ENCODE data around the gene NEDD4L. TPM values are rescaled to one million over a fixed set of nuclear protein-coding genes. Genes with fewer than 3 reads are reported as not detected.

Gene NEDD4L
- total and polyA plus RNA-seq, 2 experiments from 2014 or later: 36.2 to 72.3 TPM

DNA sequence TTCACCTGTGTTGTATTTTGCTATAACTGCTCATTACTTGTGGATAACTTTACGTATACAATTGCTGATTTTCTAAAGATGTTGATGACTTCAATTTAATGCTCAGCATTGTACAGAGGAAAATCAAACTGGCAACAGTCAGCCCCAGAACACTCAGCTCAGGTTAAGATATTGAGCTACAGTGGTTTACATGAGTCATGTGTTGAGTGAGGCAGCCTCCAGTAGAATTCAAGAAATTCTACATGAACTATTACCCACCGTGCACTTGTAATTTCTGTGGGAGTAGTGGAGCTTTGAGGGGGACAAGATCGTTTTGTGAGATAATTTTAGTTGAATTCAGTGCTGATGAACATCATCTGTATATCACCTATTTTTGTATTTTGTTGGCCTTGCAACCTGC, 292.6 kb downstream of the NEDD4L start:
- ATAC-seq: no peak
- H3K4me3 Mint-ChIP-seq: no peak overlapping the region

DNA sequence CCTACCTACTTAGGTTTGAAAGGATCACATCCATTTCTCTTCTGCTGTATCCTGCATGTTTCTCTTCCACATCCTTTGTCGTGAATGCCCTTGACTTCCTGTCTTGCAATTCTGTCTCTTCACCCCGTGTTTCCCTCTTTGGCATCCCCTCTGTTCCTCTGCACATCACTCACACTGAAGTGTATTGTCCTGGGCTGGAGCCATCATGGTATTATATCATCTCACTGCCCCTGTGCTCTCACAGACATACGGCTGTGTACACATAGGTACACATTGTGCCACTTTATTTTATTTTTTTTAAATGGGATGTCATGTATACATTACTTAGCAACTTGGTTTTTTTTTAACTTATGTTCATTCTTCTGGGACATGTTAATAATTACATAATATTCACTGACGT, 293.3 kb downstream of the NEDD4L start:
- Histone ChIP-seq H3K9me2 (ENCODE audit: insufficient read depth) (no peaks in the 10 kb centered on the region), H3K36me3 (ENCODE audit: insufficient read depth) (0 out of 2 replicates have a peak, but pooled peaks cover 3% of the 10 kb centered on the region), H3K79me2 (replicated peaks; ENCODE audit: insufficient read depth) (no peaks in the 10 kb centered on the region), H3K4me3 (no peak overlapping the region), H3F3A (replicated peaks; ENCODE audit: low read depth) (no peaks in the 10 kb centered on the region), H2AFZ (no peak overlapping the region), H3K27me3 (ENCODE audit: insufficient read depth) (no peaks in the 10 kb centered on the region), H3K27ac (ENCODE audit: low read depth) (peak overlapping the region; percentile 75; the same call in 1 of the 2 replicates), H4K20me1 (replicated peaks; ENCODE audit: insufficient read depth) (no peaks in the 10 kb centered on the region; the same call in 1 of the 2 replicates), H3K4me2 (peak overlapping the region; percentile 37), H3K4me1 (ENCODE audit: insufficient read depth) (peaks cover 65% of the 10 kb centered on the region)
- Mint-ChIP-seq H3K4me1 (peaks cover 73% of the 10 kb centered on the region), H3K4me3 (no peak overlapping the region), H3K9me3 (no peaks in the 10 kb centered on the region), H3K27ac (peak overlapping the region; percentile 20; the same call in 1 of the 2 replicates), H3K27me3 (ENCODE audit: insufficient read depth, low read depth, poor library complexity) (peaks cover 3% of the 10 kb centered on the region), H3K36me3 (ENCODE audit: low read depth) (peaks cover 11% of the 10 kb centered on the region)
- TF ChIP-seq, protein P1, sequence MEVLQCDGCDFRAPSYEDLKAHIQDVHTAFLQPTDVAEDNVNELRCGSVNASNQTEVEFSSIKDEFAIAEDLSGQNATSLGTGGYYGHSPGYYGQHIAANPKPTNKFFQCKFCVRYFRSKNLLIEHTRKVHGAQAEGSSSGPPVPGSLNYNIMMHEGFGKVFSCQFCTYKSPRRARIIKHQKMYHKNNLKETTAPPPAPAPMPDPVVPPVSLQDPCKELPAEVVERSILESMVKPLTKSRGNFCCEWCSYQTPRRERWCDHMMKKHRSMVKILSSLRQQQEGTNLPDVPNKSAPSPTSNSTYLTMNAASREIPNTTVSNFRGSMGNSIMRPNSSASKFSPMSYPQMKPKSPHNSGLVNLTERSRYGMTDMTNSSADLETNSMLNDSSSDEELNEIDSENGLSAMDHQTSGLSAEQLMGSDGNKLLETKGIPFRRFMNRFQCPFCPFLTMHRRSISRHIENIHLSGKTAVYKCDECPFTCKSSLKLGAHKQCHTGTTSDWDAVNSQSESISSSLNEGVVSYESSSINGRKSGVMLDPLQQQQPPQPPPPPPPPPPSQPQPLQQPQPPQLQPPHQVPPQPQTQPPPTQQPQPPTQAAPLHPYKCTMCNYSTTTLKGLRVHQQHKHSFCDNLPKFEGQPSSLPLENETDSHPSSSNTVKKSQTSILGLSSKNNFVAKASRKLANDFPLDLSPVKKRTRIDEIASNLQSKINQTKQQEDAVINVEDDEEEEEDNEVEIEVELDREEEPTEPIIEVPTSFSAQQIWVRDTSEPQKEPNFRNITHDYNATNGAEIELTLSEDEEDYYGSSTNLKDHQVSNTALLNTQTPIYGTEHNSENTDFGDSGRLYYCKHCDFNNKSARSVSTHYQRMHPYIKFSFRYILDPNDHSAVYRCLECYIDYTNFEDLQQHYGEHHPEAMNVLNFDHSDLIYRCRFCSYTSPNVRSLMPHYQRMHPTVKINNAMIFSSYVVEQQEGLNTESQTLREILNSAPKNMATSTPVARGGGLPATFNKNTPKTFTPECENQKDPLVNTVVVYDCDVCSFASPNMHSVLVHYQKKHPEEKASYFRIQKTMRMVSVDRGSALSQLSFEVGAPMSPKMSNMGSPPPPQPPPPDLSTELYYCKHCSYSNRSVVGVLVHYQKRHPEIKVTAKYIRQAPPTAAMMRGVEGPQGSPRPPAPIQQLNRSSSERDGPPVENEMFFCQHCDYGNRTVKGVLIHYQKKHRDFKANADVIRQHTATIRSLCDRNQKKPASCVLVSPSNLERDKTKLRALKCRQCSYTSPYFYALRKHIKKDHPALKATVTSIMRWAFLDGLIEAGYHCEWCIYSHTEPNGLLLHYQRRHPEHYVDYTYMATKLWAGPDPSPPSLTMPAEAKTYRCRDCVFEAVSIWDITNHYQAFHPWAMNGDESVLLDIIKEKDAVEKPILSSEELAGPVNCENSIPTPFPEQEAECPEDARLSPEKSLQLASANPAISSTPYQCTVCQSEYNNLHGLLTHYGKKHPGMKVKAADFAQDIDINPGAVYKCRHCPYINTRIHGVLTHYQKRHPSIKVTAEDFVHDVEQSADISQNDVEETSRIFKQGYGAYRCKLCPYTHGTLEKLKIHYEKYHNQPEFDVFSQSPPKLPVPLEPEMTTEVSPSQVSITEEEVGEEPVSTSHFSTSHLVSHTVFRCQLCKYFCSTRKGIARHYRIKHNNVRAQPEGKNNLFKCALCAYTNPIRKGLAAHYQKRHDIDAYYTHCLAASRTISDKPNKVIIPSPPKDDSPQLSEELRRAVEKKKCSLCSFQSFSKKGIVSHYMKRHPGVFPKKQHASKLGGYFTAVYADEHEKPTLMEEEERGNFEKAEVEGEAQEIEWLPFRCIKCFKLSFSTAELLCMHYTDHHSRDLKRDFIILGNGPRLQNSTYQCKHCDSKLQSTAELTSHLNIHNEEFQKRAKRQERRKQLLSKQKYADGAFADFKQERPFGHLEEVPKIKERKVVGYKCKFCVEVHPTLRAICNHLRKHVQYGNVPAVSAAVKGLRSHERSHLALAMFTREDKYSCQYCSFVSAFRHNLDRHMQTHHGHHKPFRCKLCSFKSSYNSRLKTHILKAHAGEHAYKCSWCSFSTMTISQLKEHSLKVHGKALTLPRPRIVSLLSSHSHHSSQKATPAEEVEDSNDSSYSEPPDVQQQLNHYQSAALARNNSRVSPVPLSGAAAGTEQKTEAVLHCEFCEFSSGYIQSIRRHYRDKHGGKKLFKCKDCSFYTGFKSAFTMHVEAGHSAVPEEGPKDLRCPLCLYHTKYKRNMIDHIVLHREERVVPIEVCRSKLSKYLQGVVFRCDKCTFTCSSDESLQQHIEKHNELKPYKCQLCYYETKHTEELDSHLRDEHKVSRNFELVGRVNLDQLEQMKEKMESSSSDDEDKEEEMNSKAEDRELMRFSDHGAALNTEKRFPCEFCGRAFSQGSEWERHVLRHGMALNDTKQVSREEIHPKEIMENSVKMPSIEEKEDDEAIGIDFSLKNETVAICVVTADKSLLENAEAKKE (CRISPR knock-in tag; IDR thresholded peaks at IDR 0.05): no peak
- TF ChIP-seq, protein P2, sequence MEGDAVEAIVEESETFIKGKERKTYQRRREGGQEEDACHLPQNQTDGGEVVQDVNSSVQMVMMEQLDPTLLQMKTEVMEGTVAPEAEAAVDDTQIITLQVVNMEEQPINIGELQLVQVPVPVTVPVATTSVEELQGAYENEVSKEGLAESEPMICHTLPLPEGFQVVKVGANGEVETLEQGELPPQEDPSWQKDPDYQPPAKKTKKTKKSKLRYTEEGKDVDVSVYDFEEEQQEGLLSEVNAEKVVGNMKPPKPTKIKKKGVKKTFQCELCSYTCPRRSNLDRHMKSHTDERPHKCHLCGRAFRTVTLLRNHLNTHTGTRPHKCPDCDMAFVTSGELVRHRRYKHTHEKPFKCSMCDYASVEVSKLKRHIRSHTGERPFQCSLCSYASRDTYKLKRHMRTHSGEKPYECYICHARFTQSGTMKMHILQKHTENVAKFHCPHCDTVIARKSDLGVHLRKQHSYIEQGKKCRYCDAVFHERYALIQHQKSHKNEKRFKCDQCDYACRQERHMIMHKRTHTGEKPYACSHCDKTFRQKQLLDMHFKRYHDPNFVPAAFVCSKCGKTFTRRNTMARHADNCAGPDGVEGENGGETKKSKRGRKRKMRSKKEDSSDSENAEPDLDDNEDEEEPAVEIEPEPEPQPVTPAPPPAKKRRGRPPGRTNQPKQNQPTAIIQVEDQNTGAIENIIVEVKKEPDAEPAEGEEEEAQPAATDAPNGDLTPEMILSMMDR (conservative IDR thresholded peaks at IDR 0.05; ENCODE audit: low read depth in 2 of 2): no peak
- ATAC-seq (no peak), DNase-seq (ENCODE audit: low spot score) (no peak)

More for the DNA sequence above, 292.6 kb downstream of the NEDD4L start:
- no peak overlapping the region for H2AFZ ChIP-seq
- H3K36me3 ChIP-seq (ENCODE audit: insufficient read depth): 0 out of 2 replicates have a peak, but pooled peaks cover 3% of the 10 kb centered on the region
- H3K4me1 ChIP-seq (ENCODE audit: insufficient read depth): peaks cover 59% of the 10 kb centered on the region
- H3K9me2 ChIP-seq (ENCODE audit: insufficient read depth): no peaks in the 10 kb centered on the region
- no peaks in the 10 kb centered on the region for H3F3A ChIP-seq (replicated peaks; ENCODE audit: low read depth)
- no peaks in the 10 kb centered on the region for H3K27me3 ChIP-seq (ENCODE audit: insufficient read depth)
- H3K27me3 Mint-ChIP-seq (ENCODE audit: insufficient read depth, low read depth, poor library complexity): peaks cover 3% of the 10 kb centered on the region
- H3K36me3 Mint-ChIP-seq (ENCODE audit: low read depth): peaks cover 14% of the 10 kb centered on the region
- no peak overlapping the region for H3K4me2 ChIP-seq
- H3K4me3 ChIP-seq: no peak overlapping the region
- H3K9me3 Mint-ChIP-seq: no peaks in the 10 kb centered on the region
- H3K27ac Mint-ChIP-seq: no peak overlapping the region
- TF ChIP-seq ZNF114 (CRISPR knock-in tag; IDR thresholded peaks at IDR 0.05) (no peak), EZH2phosphoT487 (IDR thresholded peaks at IDR 0.05; ENCODE audit: unreplicated experiment) (no peak), ZNF331 (CRISPR knock-in tag; IDR thresholded peaks at IDR 0.05; ENCODE audit: low read depth) (no peak), EZH2 (IDR thresholded peaks at IDR 0.05; ENCODE audit: low read depth, unreplicated experiment) (no peak), STAT1 (IDR thresholded peaks at IDR 0.05; ENCODE audit: unreplicated experiment) (no peak), NANOG (IDR thresholded peaks at IDR 0.05; ENCODE audit: borderline replicate concordance) (no peak), CREB1 (CRISPR knock-in tag; IDR thresholded peaks at IDR 0.05; ENCODE audit: low read depth) (no peak)
- TF ChIP-seq, protein P2 (conservative IDR thresholded peaks at IDR 0.05; ENCODE audit: low read depth in 2 of 2): no peak
- H3K4me1 Mint-ChIP-seq: peaks cover 66% of the 10 kb centered on the region
- DNase-seq (ENCODE audit: low spot score): no peak
- no peaks in the 10 kb centered on the region for H3K79me2 ChIP-seq (replicated peaks; ENCODE audit: insufficient read depth)
- H4K20me1 ChIP-seq (replicated peaks; ENCODE audit: insufficient read depth): no peaks in the 10 kb centered on the region; the same call in 1 of the 2 replicates
- no peak overlapping the region for H3K27ac ChIP-seq (ENCODE audit: low read depth)
